ENCODE data around the gene MLXIP.

MLXIP gene

GRCh38 chr12:122190842-122191668, 112.5 kb downstream of the MLXIP start:
- DNase-seq = peak; percentile 67 to 74

- DNase-seq = no peak
Measured at GRCh38 chr12:122192441-122192840, 113.9 kb downstream of the MLXIP start.

- DNase-seq = no peak
Measured at GRCh38 chr12:122194804-122195203, 116.2 kb downstream of the MLXIP start.

GRCh38 chr12:122195405-122195804, 116.8 kb downstream of the MLXIP start:
- DNase-seq = no peak
